Right atrium auricular region (tissue), 2 donors: ENCODE results near the gene H19. TPM values are rescaled to one million over a fixed set of nuclear protein-coding genes. Genes with fewer than 3 reads are reported as not detected.

Source experiments
- DNase-seq: peaks from one replicate; pipeline ENCODE4 v3.0.0-alpha.2; 2019; ENCODE audit warnings: low spot score
- H3K27ac ChIP-seq, 2 donors: fragments of 200-600 bp; sonication (generic); 1 replicate in 1 of 2; 2 replicates in 1 of 2; pipeline ENCODE4 v1.5.1; 2016 to 2019
- H3K27me3 ChIP-seq, 2 donors: fragments of 200-600 bp; sonication (generic); one replicate each; pipeline versions ENCODE4 v1.5.1 to v1.6.0; 2017 to 2019
- H3K36me3 ChIP-seq: fragments of 200-600 bp; sonication (generic); one replicate; pipeline ENCODE4 v1.5.1; 2016
- H3K4me1 ChIP-seq, 2 donors: fragments of 200-600 bp; sonication (generic); one replicate each; pipeline versions ENCODE4 v1.5.1 to v1.6.0; 2017 to 2019
- H3K4me3 ChIP-seq, 2 donors: fragments of 200-600 bp; sonication (generic); 1 replicate in 1 of 2; 2 replicates in 1 of 2; pipeline ENCODE4 v1.5.1; 2017 to 2019; ENCODE audit warnings: mild to moderate bottlenecking in 1 of 2, moderate library complexity in 1 of 2
- H3K9me3 ChIP-seq, 2 donors: fragments of 200-600 bp; sonication (generic); one replicate each; pipeline ENCODE4 v1.5.1; 2019
- CTCF ChIP-seq, 2 donors: fragments of 200-600 bp; sonication (generic); IDR thresholded peaks; one replicate each; pipeline ENCODE4 v1.5.1; 2019; ENCODE audit warnings: antibody characterized with exemption in 2 of 2
- total RNA-seq, 2 donors: library from RNA; depleted of rRNA; stranded (reverse); fragments of >200 nt; gene quantifications; one replicate each; pipeline ENCODE4 v1.1.0, GENCODE V29; 2016

The H19 gene
- total RNA-seq, 2 donors from 2014 or later, result 449 to 551 TPM

- DNase-seq, result peak; percentile 23
- Histone ChIP-seq H3K27ac (no peak overlapping the region), H3K4me1 (no peaks in the 10 kb centered on the region), H3K27me3 (no peaks in the 10 kb centered on the region), H3K9me3 (no peaks in the 10 kb centered on the region), H3K36me3 (no peaks in the 10 kb centered on the region), H3K4me3 (no peak overlapping the region)
- TF ChIP-seq CTCF (IDR thresholded peaks at IDR 0.05), result no peak
Observed at GRCh38 chr11:1983601-1983961, 14.1 kb downstream of the H19 start.

GRCh38 chr11:1982873-1983600, 14.6 kb downstream of the H19 start:
- no peak overlapping the region for H3K4me3 ChIP-seq
- no peak for TF ChIP-seq CTCF (IDR thresholded peaks at IDR 0.05)
- DNase-seq, result no peak
- H3K27ac ChIP-seq, result no peak overlapping the region
- H3K9me3 ChIP-seq, result no peaks in the 10 kb centered on the region
- H3K27me3 ChIP-seq, result no peaks in the 10 kb centered on the region
- H3K36me3 ChIP-seq, result no peaks in the 10 kb centered on the region
- no peaks in the 10 kb centered on the region for H3K4me1 ChIP-seq

GRCh38 chr11:1979607-1980006, 18.0 kb downstream of the H19 start:
- Histone ChIP-seq H3K4me1 (no peaks in the 10 kb centered on the region), H3K4me3 (no peak overlapping the region), H3K27me3 (no peaks in the 10 kb centered on the region), H3K36me3 (no peaks in the 10 kb centered on the region), H3K27ac (no peak overlapping the region), H3K9me3 (no peaks in the 10 kb centered on the region)
- no peak for TF ChIP-seq CTCF (IDR thresholded peaks at IDR 0.05)
- no peak for DNase-seq

- TF ChIP-seq CTCF (IDR thresholded peaks at IDR 0.05), result no peak
Observed at GRCh38 chr11:1978720-1979473, 18.7 kb downstream of the H19 start.

GRCh38 chr11:1975185-1975584, 22.5 kb downstream of the H19 start:
- H3K27me3 ChIP-seq, result no peaks in the 10 kb centered on the region
- no peak overlapping the region for H3K27ac ChIP-seq
- H3K9me3 ChIP-seq, result no peaks in the 10 kb centered on the region
- H3K36me3 ChIP-seq, result no peaks in the 10 kb centered on the region
- TF ChIP-seq CTCF (IDR thresholded peaks at IDR 0.05), result no peak
- H3K4me1 ChIP-seq, result no peaks in the 10 kb centered on the region
- DNase-seq, result no peak
- H3K4me3 ChIP-seq, result no peak overlapping the region

More at GRCh38 chr11:1978720-1979473, 18.7 kb downstream of the H19 start:
- H3K27me3 ChIP-seq, result no peaks in the 10 kb centered on the region
- H3K9me3 ChIP-seq, result no peaks in the 10 kb centered on the region
- no peak overlapping the region for H3K27ac ChIP-seq
- no peaks in the 10 kb centered on the region for H3K4me1 ChIP-seq
- no peaks in the 10 kb centered on the region for H3K36me3 ChIP-seq
- DNase-seq, result no peak
- H3K4me3 ChIP-seq, result no peak overlapping the region
